ENCODE measurements around the gene SLC6A8.

SLC6A8 gene

DNA sequence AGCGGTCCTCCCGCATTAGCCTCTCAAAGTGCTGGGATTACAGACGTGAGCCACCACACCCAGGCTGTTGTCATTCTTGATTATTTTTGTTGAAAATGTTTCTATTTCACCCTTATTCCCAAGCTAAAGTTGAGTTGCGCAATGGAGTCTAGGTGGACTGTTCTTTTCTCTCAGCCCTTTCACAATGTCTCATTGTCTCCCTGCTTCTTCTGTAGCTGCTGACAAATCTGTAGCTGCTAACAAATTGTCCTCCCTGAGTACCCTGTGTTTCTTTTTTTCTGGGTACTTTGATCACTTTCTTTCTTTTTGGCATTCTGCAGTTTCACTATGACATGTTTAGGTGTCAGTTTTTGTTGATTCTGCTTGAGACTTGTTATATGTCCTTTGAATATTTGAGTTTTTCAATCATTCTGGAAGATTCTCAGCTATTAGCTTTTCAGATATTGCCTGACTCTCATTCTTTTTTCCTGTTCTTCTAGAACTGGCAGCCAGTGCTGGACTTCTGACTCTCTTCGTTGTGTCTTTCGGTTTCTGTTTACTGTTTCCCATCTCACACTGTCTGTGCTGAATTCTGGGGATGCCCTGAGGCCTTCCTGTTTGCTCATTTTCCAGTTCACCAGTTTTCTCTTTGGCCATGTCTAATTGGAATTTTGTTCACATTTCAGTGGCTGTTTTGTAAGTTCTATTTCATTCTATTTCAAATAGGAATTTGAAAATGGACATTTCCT lies 43.6 kb downstream of the SLC6A8 start:
- Histone ChIP-seq H3K4me3 (ENCODE audit: severe bottlenecking) (no peak overlapping the region), H3K27me3 (ENCODE audit: insufficient read depth, poor library complexity, severe bottlenecking) (no peaks in the 10 kb centered on the region), H3K27ac (ENCODE audit: poor library complexity, severe bottlenecking) (no peak overlapping the region), H3K4me1 (ENCODE audit: insufficient read depth, poor library complexity, severe bottlenecking) (peaks cover 12% of the 10 kb centered on the region), H3K9me3 (ENCODE audit: severe bottlenecking) (no peaks in the 10 kb centered on the region), H3K36me3 (ENCODE audit: low read depth) (no peaks in the 10 kb centered on the region)
- TF ChIP-seq, protein P1, sequence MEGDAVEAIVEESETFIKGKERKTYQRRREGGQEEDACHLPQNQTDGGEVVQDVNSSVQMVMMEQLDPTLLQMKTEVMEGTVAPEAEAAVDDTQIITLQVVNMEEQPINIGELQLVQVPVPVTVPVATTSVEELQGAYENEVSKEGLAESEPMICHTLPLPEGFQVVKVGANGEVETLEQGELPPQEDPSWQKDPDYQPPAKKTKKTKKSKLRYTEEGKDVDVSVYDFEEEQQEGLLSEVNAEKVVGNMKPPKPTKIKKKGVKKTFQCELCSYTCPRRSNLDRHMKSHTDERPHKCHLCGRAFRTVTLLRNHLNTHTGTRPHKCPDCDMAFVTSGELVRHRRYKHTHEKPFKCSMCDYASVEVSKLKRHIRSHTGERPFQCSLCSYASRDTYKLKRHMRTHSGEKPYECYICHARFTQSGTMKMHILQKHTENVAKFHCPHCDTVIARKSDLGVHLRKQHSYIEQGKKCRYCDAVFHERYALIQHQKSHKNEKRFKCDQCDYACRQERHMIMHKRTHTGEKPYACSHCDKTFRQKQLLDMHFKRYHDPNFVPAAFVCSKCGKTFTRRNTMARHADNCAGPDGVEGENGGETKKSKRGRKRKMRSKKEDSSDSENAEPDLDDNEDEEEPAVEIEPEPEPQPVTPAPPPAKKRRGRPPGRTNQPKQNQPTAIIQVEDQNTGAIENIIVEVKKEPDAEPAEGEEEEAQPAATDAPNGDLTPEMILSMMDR (IDR thresholded peaks at IDR 0.05; ENCODE audit: poor library complexity, severe bottlenecking): no peak
- DNase-seq (ENCODE audit: low spot score) (no peak), ATAC-seq (ENCODE audit: low read depth) (no peak)

DNA sequence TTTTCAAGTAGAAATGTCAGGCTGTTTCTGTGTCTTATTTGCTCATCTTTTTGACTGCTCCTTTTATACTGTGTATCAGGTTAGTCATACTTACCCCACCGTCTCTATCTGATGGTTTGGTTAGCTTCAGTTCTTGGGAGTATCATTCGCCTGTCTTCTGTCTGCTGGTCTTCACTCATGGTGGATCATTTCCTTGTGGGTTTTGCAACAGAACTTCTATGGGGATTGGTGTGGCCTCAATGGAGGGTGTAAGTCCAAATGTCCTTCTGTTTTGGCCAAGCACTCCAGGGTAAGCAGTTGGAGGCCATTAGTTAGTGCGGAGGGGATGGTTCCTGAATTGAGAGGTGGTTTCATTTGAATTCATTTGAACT lies 44.1 kb downstream of the SLC6A8 start:
- Histone ChIP-seq H3K36me3 (ENCODE audit: low read depth) (no peaks in the 10 kb centered on the region), H3K27me3 (ENCODE audit: insufficient read depth, poor library complexity, severe bottlenecking) (no peaks in the 10 kb centered on the region), H3K27ac (ENCODE audit: poor library complexity, severe bottlenecking) (no peak overlapping the region), H3K4me3 (ENCODE audit: severe bottlenecking) (no peak overlapping the region), H3K4me1 (ENCODE audit: insufficient read depth, poor library complexity, severe bottlenecking) (peaks cover 6% of the 10 kb centered on the region), H3K9me3 (ENCODE audit: severe bottlenecking) (no peaks in the 10 kb centered on the region)
- no peak for DNase-seq (ENCODE audit: low spot score)
- ATAC-seq (ENCODE audit: low read depth): no peak
- TF ChIP-seq, protein P1 (IDR thresholded peaks at IDR 0.05; ENCODE audit: poor library complexity, severe bottlenecking): no peak

- peak; percentile 50; the same call in 2 of the 3 replicates for ATAC-seq (ENCODE audit: low read depth)
- Histone ChIP-seq H3K36me3 (ENCODE audit: low read depth) (no peaks in the 10 kb centered on the region), H3K4me1 (ENCODE audit: insufficient read depth, poor library complexity, severe bottlenecking) (peaks cover under 1% of the 10 kb centered on the region), H3K27ac (ENCODE audit: poor library complexity, severe bottlenecking) (no peak overlapping the region), H3K9me3 (ENCODE audit: severe bottlenecking) (no peaks in the 10 kb centered on the region), H3K4me3 (ENCODE audit: severe bottlenecking) (no peak overlapping the region), H3K27me3 (ENCODE audit: insufficient read depth, poor library complexity, severe bottlenecking) (no peaks in the 10 kb centered on the region)
- TF ChIP-seq, protein P1 (IDR thresholded peaks at IDR 0.05; ENCODE audit: poor library complexity, severe bottlenecking): no peak
- DNase-seq (ENCODE audit: low spot score): no peak
Measured at GRCh38 chrX:153732401-153732800, 44.7 kb downstream of the SLC6A8 start.

DNA sequence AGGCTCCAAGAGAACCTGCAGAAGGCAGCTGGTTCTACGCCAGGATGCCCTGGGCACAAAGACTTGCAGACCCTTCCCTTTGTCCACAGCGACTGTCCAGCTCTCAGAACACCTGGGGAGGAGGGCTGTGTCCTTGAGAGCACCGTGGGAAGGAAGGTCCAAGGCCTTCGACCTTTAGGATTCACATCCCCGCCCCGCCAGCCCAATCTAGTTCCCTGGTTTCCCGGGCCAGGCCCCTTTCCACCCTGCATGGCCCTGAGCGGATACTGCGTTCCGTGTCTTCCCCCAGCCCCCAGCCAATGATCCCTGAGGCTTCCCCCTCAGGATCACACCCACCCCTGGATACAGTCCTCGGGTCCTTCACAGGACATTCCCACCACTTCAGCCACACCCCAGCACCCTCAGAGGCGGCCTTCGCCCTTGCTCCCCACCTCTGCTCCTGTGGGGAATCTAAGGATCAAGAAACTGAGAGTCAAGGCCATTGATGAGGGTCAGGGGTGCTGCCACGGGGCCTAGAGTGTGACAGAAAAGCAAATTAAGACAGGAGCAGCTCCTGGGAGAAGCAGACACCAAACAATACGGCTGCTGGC lies 46.0 kb downstream of the SLC6A8 start:
- Histone ChIP-seq H3K27ac (ENCODE audit: poor library complexity, severe bottlenecking) (no peak overlapping the region), H3K4me1 (ENCODE audit: insufficient read depth, poor library complexity, severe bottlenecking) (no peaks in the 10 kb centered on the region), H3K4me3 (ENCODE audit: severe bottlenecking) (no peak overlapping the region), H3K36me3 (ENCODE audit: low read depth) (no peaks in the 10 kb centered on the region), H3K9me3 (ENCODE audit: severe bottlenecking) (no peaks in the 10 kb centered on the region), H3K27me3 (ENCODE audit: insufficient read depth, poor library complexity, severe bottlenecking) (no peaks in the 10 kb centered on the region)
- TF ChIP-seq, protein P1 (IDR thresholded peaks at IDR 0.05; ENCODE audit: poor library complexity, severe bottlenecking): no peak
- DNase-seq (ENCODE audit: low spot score) (no peak), ATAC-seq (ENCODE audit: low read depth) (no peak)

- Histone ChIP-seq H3K4me3 (ENCODE audit: severe bottlenecking) (no peak overlapping the region), H3K9me3 (ENCODE audit: severe bottlenecking) (no peaks in the 10 kb centered on the region), H3K27me3 (ENCODE audit: insufficient read depth, poor library complexity, severe bottlenecking) (no peaks in the 10 kb centered on the region), H3K27ac (ENCODE audit: poor library complexity, severe bottlenecking) (no peak overlapping the region), H3K36me3 (ENCODE audit: low read depth) (no peaks in the 10 kb centered on the region), H3K4me1 (ENCODE audit: insufficient read depth, poor library complexity, severe bottlenecking) (no peaks in the 10 kb centered on the region)
- TF ChIP-seq, protein P1 (IDR thresholded peaks at IDR 0.05; ENCODE audit: poor library complexity, severe bottlenecking): no peak
- ATAC-seq (ENCODE audit: low read depth) (no peak), DNase-seq (ENCODE audit: low spot score) (no peak)
Measured at GRCh38 chrX:153734871-153735270, 47.1 kb downstream of the SLC6A8 start.
